Ectodermal cell (in vitro differentiated cells): ENCODE measurements around the gene DEK.
A peak's percentile ranks its signal among the peaks of the same experiment; 100 is the strongest.

Experiments used
- H3K27ac ChIP-seq: 2 replicates; pipeline ENCODE4 v1.7.0; 2013; ENCODE audit warnings: mild to moderate bottlenecking, low read depth, low read length; ENCODE audit not compliant: insufficient read depth, poor library complexity, severe bottlenecking
- H3K27me3 ChIP-seq: 2 replicates; pipeline ENCODE4 v1.7.0; 2013; ENCODE audit warnings: mild to moderate bottlenecking, low read length; ENCODE audit not compliant: insufficient read depth, control insufficient read depth, poor library complexity, severe bottlenecking
- H3K36me3 ChIP-seq: one replicate; pipeline ENCODE4 v1.7.0; 2013; ENCODE audit warnings: low read length; ENCODE audit not compliant: control insufficient read depth, insufficient read depth
- H3K4me1 ChIP-seq: one replicate; pipeline ENCODE4 v1.7.0; 2013; ENCODE audit warnings: low read length; ENCODE audit not compliant: control insufficient read depth, insufficient read depth
- H3K4me3 ChIP-seq: 2 replicates; pipeline ENCODE4 v1.7.0; 2013; ENCODE audit warnings: low read depth, low read length, control low read depth; ENCODE audit not compliant: insufficient read depth
- H3K9me3 ChIP-seq: 2 replicates; pipeline ENCODE4 v1.7.0; 2013; ENCODE audit warnings: mild to moderate bottlenecking, low read length, moderate library complexity; ENCODE audit not compliant: control insufficient read depth
- WGBS, 2 experiments: methylation state at CpG; one replicate each; pipeline ENCODE4 v1.1.7; 2013; ENCODE audit warnings: missing lambda C conversion rate in 2 of 2; 5-methylcytosine and 5-hydroxymethylcytosine counted together

DEK gene

DNA sequence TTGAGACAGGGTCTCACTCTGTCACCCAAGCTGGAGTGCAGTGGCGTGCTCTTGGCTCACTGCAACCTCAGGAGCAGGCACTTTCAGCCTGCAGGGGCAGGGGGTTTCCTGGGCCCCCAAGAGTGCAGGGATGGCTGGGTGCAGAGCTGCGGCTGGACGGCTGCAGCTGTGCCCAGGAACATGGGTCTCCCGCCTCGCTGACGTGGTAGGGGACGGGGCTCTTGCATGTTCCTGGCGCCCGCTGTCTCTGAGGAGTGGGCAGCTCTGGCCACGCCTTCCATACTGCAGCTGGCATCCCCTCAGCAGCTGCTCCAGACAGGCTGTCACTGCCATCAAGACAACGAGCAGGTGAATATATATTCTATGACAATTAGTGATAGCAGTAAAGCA is 2.2 kb upstream of the DEK start:
- 94 to 97% methylated on average over 11 of the region's 11 CpGs for whole genome bisulfite sequencing, 2 experiments

DNA sequence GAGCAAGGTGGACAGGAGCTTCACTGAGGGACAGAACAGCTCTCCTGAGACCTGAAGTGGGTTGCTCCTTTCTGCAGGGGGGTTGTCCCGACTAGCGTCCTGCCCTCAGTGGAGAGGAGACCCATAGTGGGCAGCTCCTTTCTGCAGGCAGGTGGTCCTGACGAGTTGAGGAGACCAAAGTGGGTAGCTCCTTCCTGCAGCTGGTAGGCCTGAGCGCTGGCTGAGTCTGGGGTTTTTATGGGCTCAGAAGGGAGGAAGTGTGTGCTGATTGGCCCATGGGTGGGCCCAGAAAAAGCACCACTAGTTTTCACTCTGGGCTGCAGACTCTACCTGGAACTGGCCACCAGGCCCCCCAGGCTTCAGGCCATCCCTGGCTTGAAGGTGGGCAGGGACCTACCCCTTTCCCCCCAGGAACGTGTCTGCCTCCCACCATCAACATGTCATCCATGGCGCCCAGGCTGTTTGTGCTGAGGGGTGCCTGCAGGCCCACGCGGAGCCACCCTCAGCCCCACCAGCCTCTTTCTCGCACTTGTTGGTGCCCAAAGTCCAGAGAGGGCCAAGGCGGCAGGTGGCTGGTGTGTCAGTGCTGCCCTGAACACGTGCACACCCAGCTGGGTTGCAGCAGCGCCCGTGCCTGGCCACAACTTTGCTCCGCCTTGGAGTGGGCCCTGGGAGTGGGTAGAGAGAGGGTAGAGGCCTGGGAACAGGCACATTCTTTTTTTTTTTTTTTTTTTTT is 1.6 kb upstream of the DEK start:
- WGBS, 2 experiments, result 96 to 97% methylated on average over 14 of the region's 14 CpGs
- Histone ChIP-seq H3K4me1 (peaks cover 9% of the 10 kb centered on the region), H3K9me3 (no peaks in the 10 kb centered on the region), H3K4me3 (no peak overlapping the region), H3K27me3 (no peaks in the 10 kb centered on the region), H3K27ac (no peak overlapping the region), H3K36me3 (no peaks in the 10 kb centered on the region)

More for the DNA sequence above, 2.2 kb upstream of the DEK start:
- Histone ChIP-seq H3K4me1 (peaks cover 6% of the 10 kb centered on the region), H3K36me3 (no peaks in the 10 kb centered on the region), H3K9me3 (no peaks in the 10 kb centered on the region), H3K4me3 (no peak overlapping the region), H3K27me3 (no peaks in the 10 kb centered on the region), H3K27ac (no peak overlapping the region)

DNA sequence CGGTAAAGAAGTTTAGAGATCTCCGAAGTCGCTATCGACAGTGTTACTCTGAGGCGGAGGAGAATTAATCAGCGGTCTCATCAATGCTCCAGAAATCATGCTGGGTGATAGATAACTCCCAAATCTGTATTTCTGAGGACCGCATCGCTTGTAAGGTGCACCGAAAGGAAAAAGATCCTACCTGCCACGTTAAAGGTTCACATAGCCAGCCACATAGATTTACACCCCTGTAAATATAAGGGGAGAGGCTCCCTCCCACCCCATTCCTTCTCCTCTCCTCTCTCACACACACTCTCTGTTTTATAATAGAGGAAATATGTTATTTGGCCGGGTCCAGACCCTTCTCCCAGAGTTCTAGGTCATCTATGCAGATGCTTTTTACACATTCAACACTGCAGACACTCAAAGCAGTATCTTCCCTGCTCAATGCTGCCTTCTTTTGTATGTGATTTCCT is 620 bp upstream of the DEK start:
- Histone ChIP-seq H3K4me3 (peak overlapping the region; percentile 69), H3K27ac (no peak overlapping the region), H3K36me3 (no peaks in the 10 kb centered on the region), H3K4me1 (peaks cover 11% of the 10 kb centered on the region), H3K27me3 (no peaks in the 10 kb centered on the region), H3K9me3 (no peaks in the 10 kb centered on the region)
- 15 to 18% methylated on average over 11 of the region's 11 CpGs for WGBS, 2 experiments

DNA sequence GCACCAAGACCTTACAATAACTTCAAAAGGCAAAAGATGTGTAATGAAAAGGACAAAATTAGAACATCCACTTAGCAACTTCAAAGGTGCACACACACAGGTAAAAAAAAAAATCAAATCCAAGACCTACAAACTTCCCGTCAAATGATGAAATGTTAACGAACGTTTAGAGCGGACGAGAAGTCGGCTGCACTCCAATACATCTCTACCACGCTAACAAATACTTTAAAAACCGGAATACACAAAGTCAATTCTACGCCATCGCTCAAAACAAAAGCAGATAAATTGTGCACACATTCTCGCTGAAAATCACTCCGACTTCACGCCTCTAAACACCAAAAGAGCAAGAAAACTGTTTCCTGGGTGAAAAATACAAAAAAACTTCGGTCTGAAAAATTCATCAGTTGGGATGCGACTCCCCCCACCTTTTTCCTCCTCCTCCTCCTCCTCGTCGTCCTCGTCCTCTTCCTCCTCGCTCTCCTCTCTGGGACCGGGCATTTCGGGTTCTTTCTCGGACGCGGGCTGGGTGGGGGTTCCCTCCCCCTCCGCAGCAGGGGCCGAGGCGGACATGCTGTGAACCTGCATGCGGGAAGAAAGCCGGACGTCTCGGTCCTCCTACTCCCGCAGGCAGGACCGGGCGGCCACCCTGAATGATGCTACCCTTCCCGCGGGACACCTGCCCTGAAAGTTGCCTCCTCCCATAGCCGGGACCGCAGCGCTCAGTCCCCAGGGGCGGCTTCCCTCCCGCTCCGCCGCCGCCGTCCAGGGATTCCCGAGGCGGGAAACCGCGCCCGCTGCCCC is 712 bp downstream of the DEK start:
- 0% methylated on average over 50 of the region's 50 CpGs for WGBS, 2 experiments
- Histone ChIP-seq H3K27ac (peak overlapping the region; percentile 93), H3K27me3 (no peaks in the 10 kb centered on the region), H3K9me3 (no peaks in the 10 kb centered on the region), H3K4me3 (peak overlapping the region; percentile 69), H3K4me1 (peaks cover 14% of the 10 kb centered on the region), H3K36me3 (no peaks in the 10 kb centered on the region)

DNA sequence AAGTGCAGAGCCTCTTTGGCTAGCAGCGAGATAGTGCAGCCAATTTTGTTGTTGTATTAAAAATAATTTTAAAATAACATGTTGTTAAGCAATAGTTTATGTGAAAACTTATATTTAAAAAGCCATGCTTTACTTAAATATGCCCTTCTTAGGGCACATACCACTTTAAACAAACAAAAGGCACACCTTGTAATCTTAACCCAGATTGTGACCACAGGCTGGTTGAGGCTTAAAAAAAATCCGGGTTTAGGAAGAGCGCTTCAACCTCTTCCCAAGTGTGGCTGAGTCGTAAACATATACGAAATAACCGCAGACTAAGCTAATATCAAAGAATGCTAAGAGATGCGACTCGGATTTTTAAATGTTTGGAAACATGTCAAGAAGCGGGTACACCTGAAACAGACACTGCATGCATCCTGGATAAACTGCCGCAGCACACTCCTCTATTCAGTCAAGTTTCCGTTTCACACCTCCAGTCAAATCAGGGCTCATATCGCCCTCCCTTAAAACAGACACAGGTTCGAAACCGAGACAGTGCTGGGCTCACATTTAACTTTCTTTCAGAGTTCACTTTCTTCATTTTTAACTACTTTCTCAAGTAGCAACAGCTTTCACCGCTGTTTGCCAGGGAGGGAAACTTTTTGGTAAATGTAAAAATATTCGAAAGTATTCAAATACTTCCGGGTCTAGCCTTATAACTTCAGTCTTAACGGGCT is 1.5 kb downstream of the DEK start:
- 4% methylated on average over 13 to 17 of the region's 18 CpGs for WGBS, 2 experiments
- Histone ChIP-seq H3K27me3 (no peaks in the 10 kb centered on the region), H3K36me3 (no peaks in the 10 kb centered on the region), H3K4me3 (peak overlapping the region; percentile 69), H3K27ac (no peak overlapping the region), H3K4me1 (peaks cover 14% of the 10 kb centered on the region), H3K9me3 (no peaks in the 10 kb centered on the region)

DNA sequence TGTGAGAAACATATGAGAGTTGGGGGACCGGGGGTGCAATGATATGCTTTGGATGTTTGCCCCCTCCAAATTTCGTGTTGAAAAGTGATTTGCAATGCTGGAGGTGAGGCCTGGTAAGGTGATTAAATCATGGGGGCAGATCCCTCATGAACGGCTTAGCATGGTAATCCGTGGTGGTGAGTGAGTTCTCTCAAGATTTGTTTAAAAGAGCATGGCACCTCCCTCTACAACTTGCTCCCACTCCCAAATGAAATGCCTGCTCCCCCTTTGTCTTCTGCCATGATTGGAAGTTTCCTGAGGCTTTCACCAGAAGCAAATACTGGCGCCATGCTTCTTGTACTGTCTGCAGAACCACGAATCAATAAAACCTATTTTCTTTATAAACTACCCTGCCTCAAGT is 2.5 kb downstream of the DEK start:
- Histone ChIP-seq H3K4me1 (peaks cover 14% of the 10 kb centered on the region), H3K9me3 (no peaks in the 10 kb centered on the region), H3K4me3 (peak overlapping the region; percentile 69), H3K27ac (no peak overlapping the region), H3K27me3 (no peaks in the 10 kb centered on the region), H3K36me3 (peaks cover 10% of the 10 kb centered on the region)
- WGBS, 2 experiments, result 48 to 55% methylated on average over 6 of the region's 6 CpGs

DNA sequence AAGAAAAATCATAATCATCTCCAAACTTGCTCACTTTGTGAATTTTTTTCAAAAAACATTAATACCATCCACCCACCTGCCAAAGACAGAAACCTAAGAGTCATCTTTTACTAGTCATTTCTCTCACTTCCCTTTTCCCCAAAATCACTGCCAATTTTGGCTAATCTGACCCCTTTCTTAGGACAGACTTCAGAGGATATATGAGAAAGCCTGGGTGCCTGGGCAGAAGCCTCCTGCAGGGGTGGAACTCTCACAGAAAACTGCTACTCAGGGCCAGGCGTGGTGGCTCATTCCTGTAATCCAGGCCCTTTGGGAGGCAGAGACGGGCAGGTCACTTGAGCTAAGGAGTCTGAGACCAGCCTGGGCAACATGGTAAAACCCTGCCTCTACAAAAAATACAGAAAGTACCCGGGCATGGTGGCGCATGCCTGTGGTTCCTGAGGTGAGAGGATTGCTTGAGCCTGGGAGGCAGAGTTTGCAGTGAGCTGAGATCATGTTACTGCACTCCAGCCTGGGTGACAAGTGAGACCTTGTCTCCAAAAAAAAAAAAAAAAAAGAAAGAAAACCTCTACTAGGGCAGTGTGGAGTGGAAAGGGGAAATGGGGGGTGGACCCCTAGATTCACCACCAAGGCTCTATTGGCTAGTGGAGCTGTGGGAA is 3.8 kb downstream of the DEK start:
- Histone ChIP-seq H3K27ac (no peak overlapping the region), H3K9me3 (no peaks in the 10 kb centered on the region), H3K36me3 (peaks cover 21% of the 10 kb centered on the region), H3K4me3 (peak overlapping the region; percentile 69), H3K27me3 (no peaks in the 10 kb centered on the region), H3K4me1 (peaks cover 14% of the 10 kb centered on the region)
- WGBS, 2 experiments, result 65 to 69% methylated on average over 4 of the region's 4 CpGs

DNA sequence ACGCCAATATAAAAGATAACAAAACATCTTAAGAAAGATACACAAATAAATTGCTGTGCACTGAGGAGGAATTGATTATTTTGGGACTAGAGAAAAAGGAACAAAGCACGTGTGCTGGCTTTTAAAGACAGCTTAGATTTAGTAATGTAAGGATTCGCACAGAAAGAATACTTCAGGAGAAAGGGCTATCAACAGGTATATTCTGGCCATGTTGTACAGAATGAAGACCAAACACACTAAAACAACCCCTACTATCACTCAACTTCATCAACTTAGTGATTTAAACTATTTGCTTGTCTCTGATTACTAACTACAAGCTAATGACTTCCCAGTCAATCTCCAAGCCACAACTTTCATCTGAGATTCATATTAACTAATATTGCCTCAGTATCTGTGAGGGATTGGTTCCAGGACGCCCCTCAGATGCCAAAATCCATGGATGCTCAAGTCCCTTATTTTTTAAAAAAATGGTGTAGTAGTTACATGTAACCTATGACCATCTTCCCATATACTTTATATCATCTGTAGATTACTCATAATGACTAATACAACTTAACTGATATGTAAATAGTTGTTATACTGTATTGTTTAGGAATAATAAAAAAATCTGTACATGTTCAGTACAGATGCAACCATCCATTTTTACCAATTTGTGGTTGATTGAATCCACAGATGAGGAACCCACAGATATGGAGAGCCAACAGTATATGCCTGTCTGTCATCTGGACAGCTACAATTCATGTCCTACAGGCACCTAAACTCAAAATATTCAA is 4.5 kb downstream of the DEK start:
- H3K27ac ChIP-seq, result no peak overlapping the region
- H3K27me3 ChIP-seq, result no peaks in the 10 kb centered on the region
- WGBS, 2 experiments, result 87 to 93% methylated on average over 2 to 3 of the region's 4 CpGs
- H3K9me3 ChIP-seq, result no peaks in the 10 kb centered on the region
- H3K36me3 ChIP-seq, result peaks cover 27% of the 10 kb centered on the region
- H3K4me1 ChIP-seq, result peaks cover 14% of the 10 kb centered on the region
- H3K4me3 ChIP-seq, result no peak overlapping the region

DNA sequence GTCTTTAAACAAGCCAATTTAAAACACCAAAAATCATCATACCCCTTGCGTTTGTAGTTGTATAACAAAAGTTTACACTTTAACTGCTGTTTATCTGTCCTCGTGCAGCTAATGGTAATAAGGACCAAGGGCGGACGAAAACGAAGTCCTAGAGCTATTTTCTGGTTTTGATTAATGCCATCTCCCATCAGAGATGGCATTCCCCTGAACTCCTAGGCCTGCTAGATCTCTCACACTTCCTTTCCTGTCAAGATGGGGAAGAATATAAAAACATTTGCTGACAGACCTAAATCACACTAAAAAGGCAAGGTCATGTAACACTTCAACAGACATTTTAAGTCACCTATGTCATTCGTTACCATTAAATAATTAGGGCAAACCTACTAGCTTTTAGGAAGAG is 9.5 kb downstream of the DEK start:
- Histone ChIP-seq H3K27ac (no peak overlapping the region), H3K4me1 (peaks cover 2% of the 10 kb centered on the region), H3K36me3 (peaks cover 40% of the 10 kb centered on the region), H3K27me3 (no peaks in the 10 kb centered on the region), H3K4me3 (no peak overlapping the region), H3K9me3 (no peaks in the 10 kb centered on the region)
- 94 to 96% methylated on average over 6 of the region's 6 CpGs for WGBS, 2 experiments
